Activated CD4-positive, alpha-beta T cell treated with anti-CD3 and anti-CD28 coated beads, Interleukin-2, amount 50 U/mL, for 48 hours (primary cell): Measurements from ENCODE around the gene MAN1C1.

Source experiments
- DNase-seq, 2 experiments: peaks; one replicate each; pipeline ENCODE4 v3.0.0-alpha.2; 2020

The MAN1C1 gene

DNA sequence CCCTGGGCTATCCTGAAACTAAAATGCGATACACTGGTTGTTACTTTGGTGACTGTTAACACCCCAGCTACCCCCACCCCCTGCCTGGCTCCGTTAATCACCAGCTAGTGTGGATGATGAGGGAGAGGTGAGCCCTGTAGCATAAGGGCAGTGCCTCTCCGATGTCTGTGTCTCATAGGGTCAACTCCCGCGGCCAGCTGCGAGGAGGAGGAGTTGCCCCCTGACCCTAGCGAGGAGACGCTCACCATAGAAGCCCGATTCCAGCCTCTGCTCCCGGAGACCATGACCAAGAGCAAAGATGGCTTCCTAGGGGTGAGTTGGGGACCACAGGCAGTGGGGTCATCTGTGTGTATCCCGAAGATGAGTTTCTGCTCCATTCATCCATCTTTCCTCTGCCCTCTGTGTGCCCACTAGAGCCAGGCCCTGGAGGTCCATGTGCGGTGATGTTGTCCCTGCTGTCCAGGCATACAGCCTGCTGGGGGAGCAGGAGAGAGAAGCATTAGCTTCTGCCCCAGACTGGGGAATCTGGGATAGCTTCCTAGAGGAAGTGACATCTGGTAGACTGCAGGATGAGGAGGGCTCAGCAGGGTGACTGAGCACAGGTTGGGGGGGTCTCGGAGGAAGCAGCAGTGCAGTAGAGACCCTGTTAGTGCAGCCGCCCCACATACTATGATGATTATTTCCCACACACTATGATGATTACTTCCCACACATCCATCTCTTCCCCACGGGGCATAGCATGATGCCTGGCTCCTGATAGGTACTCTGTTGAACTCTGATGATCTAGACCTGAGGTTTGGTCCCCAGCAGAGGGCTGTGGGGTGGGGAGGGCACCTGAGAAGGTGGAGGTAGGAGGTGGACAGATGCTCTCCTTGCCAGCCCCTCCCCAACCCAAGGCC is 188.6 kb downstream of the MAN1C1 start:
- no peak for DNase-seq

- no peak for DNase-seq
Measured at GRCh38 chr1:25805863-25806225, 189.3 kb downstream of the MAN1C1 start.

DNA sequence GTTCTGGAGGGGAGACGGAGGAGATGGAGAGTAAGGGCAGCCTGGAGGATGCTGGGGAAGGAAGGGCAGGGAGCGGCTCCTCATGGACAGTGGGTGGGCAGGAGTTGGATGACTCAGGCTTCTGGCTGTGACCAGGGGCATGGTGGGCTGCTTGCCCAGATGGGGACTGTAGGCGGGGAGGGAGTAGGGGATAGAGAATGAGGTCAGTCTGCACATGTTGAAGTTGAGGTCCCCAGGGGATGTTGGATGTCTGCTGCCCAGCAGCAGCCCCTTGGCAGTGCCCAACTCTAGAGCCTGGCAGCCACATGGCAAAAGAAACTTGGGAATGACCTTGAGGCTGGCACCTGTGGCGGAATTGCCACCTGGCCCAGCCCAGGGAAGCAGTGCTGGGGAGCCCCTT is 189.8 kb downstream of the MAN1C1 start:
- no peak for DNase-seq

DNA sequence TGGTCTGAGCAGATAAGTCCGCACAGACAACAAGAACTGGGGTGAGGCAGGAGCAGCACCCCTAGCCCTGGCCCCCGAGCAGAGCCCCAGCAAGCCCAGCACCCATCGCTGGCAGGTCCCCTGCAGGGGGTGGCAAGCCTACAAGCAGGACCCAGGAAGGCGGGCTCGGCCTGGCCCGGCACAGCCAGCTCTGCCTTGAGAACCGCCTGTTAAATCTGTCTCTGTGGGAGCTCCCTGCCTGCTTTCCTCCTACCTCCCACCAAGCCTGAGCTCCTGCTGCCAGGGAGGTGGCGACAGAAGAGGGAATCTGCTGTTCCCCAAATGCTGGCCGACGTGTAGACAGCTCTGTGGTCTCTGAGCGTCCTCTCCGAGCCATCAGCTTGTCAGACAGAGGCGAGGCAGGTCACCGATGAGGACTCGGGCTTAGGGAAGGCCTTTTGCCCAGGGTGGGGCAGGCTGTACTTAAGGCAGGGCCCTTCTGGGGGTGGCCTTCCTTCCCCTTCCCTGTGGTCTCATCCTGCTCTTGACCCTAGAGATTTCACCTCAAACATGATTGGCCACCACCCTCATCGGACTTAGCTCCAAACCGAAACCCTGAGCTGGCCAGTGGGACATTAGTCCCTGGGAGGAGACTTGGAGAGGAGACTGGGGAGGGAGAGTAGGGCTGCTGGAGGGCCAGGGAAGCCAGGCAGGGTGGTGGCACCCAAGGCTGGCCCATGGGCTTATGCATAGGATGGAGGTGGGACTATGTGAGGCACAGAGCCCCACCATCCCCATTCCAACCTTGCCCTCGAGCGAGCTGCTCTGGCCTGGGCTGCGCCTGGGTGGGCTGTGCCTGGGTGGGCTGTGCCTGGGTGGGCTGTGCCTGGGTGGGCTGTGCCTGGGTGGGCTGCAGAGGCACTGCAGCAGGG is 191.1 kb downstream of the MAN1C1 start:
- no peak for DNase-seq

GRCh38 chr1:25808481-25809244 is 192.1 kb downstream of the MAN1C1 start:
- no peak for DNase-seq

- DNase-seq = no peak
Measured at GRCh38 chr1:25809283-25809926, 192.8 kb downstream of the MAN1C1 start.

DNA sequence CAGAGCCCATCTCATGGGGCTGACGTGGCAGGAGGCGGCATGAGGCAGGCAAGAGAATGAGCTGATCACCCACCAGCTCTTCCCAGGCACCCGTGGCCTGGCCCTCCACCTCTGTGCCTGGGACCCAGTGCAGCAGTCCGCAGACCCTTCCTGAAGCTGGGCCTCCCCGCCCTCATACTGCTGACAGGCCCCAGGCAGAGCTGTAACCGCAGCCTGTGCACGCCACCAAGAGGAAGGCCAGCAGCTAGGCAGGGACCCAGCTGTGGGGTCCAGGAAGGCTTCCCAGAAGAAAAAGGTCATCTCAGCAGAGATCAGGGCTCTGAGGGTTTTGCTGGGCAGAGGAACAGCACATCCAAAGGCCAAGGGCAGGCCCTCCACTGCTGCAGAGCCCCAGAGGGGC is 193.3 kb downstream of the MAN1C1 start:
- no peak for DNase-seq

DNA sequence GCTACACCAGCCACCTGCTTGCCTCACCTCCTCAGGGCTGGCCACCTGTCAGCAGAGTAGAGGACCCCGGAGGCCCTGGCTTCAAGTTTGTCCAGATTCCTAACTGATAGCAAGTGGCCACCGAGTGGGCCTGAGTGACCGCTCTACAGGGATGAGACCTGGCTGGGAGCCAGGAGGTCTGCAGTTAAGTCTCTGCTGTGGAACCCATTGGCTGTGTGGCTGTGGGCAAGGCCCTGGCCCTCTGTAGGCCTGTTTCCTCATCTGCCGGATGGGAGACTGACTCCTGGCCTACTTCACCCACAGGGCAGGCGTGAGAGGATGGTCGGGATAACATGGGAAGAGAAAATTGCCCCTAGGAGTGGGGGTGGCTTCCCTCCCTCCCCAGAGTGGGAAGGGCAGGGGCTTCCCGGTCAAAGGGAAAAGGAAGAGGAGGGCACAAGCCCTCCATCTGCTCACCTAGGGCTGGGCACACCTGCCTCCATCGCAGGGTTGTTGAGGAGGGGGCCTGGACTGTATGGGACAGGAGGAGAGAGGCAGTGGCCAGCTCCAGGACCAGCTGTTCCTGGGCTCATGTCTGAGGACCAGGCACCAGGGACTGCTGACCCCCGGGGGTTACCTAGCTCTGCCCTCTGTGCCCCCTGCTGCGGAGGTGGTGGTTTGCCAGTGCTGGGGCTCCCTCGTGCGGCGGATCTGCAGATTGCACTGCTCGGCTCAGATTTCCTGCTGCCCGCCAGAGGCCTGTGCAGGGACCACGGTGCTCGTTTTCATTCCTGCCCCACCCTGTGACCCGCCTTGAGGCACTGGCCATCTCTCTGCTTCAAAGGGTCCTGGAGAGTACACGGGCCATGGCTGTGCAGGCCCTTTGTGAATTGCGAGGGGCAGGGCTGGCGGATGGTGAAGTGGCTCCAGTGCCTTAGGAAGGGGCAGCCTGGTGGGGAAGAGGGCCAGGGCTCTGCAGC is 194.0 kb downstream of the MAN1C1 start:
- DNase-seq = peak; percentile 86 to 88

DNA sequence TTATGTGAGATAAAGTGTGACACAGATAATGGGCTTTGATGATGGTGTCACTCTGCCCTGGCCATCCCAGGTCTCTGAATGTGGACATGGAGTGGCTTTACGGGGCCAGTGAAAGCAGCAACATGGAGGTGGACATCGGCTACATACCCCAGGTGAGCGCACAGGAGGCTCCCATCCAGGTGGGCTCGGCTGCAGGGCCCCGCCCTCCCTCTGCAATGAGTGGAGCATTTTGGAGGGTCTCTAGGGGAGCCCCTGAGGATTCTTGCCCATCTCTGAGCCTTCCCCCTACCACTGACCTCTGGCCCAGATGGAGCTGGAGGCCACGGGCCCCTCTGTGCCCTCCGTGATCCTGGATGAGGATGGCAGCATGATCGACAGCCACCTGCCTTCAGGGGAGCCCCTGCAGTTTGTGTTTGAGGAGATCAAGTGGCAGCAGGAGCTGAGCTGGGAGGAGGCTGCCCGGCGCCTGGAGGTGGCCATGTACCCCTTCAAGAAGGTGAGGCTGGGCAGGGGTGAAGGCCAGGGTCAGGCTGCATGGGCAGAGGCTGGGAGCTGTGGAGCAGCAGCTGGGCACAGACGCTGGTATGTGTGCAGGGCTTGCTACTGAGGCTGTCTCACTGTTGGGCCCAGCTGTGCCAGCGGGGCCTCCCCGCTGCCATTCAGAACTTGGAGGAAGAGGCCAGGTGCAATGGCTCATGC is 194.9 kb downstream of the MAN1C1 start:
- DNase-seq = no peak

DNA sequence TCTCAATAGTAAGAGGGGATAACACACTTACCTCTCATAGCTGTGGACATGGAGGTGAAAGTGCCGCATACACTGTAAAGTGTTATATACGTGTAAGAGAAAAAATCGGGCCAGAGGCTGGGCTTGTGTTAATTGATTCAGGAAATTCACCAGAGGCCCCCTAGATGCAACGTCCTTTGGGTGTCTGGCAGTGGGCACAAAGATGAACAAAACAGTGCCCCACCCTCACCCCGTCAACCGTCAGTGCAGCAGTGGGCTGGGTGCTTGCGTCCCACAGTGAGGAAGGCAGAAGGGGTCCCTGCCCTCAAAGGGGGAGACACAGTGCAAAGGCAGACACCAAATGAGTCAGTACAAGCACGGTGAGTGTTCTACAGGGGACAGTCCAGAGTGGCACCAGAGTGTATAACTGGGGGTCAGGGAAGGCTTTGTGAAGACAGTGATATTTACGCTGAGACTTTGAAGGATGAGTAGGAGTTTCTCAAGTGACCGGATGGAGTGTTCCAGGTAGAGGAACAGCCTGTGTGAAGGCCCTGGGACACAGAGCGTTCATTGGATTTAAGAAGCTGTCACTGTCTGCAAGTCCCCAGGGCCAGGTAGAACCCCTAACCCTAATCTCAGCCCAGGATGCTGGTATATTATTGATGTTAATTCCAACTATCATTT is 196.6 kb downstream of the MAN1C1 start:
- DNase-seq = no peak

GRCh38 chr1:25813734-25814471 is 197.3 kb downstream of the MAN1C1 start:
- DNase-seq = no peak

- DNase-seq = no peak
Measured at GRCh38 chr1:25814549-25815087, 198.0 kb downstream of the MAN1C1 start.

DNA sequence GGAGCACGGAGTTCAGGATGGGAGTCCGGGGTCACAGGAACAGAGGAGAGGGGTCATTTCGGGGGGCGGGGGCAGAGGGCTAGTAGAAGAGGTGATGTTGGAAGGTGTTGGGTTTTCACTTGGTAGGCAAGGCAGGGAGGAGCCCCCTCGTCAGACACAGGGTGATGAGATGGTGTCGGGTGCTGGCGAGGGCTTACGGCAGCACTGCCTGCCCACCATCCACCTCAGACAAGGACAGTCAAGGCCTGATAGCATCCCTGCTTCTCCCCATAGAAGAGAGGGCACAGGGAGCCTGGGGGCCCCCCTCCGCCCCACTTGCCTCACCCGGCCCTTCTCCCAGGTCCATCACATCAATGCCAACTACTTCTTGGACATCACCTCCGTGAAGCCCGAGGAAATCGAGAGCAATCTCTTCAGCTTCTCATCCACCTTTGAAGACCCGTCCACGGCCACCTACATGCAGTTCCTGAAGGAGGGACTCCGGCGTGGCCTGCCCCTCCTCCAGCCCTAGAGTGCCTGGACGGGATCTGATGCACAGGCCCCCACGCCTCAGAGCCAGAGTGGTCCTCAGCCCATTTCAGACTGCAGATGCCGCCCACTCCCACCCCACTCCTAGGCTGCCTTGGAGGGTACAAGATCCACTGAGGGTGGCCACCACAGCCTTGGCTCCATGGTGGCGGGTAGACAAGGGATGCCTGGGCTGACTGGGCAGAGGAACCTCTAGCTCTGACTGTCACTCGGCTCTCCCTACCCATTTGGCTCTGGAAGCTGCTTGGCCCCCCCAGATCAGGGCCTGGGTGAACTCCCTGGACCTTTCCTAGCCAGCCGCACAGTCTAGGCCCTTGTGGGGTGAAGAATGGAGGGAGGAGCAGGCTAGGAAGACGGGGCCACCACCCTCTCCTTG is 198.9 kb downstream of the MAN1C1 start:
- no peak for DNase-seq

GRCh38 chr1:25816112-25816718 is 199.6 kb downstream of the MAN1C1 start:
- DNase-seq = no peak

- DNase-seq = no peak
Measured at GRCh38 chr1:25817840-25818501, 201.4 kb downstream of the MAN1C1 start.

DNA sequence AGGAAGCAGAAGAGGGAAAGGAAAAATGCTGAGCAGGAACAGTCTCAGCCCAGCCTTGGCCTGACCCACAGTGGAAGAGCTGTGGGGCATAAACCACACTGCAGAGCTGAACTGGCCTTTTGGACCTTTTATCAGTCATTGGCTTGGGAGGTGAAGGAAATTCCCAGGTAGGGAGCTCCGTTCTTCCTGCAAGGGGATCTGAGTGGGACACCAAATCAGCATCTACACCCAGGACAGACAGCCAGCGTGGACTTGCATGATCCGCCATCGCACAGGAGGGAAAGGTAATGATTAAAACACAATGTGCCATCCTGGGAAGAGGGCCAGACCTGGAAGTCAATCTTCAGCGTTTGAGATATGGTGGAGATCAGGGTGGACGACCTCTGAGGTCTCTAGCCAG is 202.0 kb downstream of the MAN1C1 start:
- DNase-seq = no peak
